DLD1 (cell line): ENCODE measurements around the gene OVOL1.

Experiments
- in situ Hi-C: cut with HindIII; loops from 2 replicates; pipeline ENCODE4 v1.10.0; 2017; ENCODE audit warnings: low sequenced_read_pairs

The OVOL1 gene

GRCh38 chr11:65777241-65777640, 9.6 kb upstream of the OVOL1 start:
- in situ Hi-C loops, result no loop called here

DNA sequence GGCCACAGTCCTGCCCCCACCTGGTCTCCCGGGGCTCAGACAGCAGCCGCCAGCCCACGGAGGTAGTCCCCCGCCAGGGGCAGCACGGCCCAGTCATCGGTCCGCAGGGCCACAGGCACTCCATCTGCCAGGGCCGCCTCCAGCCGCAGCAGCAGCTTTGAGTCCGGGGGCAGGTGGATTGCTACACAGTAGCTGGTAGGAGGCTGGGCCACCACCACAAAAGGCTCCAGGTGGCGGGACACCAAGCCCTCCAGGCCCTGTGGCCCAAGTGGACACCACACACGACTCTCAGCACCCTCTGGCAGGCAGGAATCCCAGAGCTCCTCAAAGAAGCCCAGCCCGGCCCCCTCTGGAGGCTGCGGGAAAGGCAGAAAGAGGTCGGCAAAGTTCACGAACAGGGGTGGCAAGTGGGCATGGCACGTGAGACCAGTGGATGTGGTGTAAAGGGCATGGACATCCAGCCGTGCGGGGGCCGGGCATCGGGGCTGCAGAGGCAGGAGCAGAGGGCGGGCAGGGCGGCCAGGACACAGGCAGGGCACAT, 9.0 kb upstream of the OVOL1 start:
- in situ Hi-C loops, result no loop called here

DNA sequence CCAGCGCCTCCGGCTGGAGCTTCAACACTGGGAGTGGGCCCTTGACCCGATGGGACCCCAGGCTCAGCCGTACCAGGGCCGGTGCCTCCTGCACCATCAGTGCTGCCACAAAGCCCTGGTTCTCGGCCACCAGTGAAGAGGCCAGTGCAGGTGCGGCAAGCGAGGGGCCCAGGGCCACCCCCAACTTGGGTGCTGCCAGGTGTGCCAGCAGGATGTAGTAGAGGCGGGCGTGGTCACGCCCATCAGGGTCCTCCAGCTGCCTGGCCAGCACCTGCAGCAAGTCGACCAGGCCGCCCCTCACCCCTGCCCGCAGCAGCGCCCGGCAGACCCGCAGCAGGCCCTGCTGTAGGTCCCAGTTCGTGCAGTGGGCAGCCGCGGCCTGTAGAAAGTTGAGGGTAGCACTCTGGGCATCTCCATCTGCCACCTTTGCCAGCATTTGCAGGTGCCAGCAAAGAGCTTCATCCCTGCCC, 8.4 kb upstream of the OVOL1 start:
- in situ Hi-C loops, result no loop called here

GRCh38 chr11:65778901-65779668, 7.8 kb upstream of the OVOL1 start:
- in situ Hi-C loops, result no loop called here

- in situ Hi-C loops, result no loop called here
Observed at GRCh38 chr11:65779669-65779918, 7.3 kb upstream of the OVOL1 start.

DNA sequence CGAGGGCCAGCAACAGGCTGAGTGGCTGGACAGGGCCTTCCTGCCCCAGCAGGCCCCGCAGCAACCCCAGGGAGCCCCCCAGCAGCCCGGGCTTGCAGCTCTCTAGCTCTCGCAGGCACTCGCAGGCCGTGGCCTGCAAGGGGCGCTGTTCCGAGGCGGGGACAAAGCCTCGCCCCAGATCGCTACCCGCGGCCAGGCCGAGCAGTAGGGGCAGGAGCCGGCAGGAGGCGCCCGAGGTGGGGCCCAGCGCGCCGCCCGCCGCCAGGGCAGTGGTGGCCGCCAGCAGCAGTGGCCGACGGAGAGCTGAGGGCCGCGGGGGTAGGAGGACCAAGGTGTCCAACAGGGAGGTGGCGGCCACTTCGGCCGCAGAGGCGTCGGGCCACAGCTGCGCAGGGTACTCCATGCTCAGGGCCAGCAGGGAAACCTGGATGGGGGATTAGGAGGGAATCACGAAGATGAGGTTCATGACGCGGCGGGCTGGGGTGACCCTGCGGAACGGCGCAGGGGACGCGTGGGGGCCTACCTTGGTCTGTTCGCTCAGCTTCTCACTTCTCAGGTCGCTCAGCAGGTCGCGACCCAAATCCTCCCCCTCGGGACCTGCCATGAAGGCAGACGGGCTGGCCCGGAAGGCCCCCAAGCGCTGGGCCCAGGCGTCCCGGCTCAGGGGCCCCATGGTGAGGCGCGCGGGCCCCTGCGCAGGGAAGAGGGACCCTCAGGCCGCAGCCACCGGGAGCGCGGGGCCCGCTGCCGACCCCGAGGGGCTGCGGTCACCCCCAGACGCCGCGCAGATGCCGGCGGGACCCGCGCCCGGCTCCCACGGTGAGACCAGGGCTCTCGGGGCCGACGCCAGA, 6.7 kb upstream of the OVOL1 start:
- in situ Hi-C loops, result no loop called here

- in situ Hi-C loops, result no loop called here
Observed at GRCh38 chr11:65780770-65781151, 6.1 kb upstream of the OVOL1 start, which contains the start of gene AP5B1. AP5B1 (minus strand) TSS chr11:65780976; CDS start chr11:65780591, 385 bp downstream.

- in situ Hi-C loops, result no loop called here
Observed at GRCh38 chr11:65781152-65781961, 5.5 kb upstream of the OVOL1 start.

- in situ Hi-C loops, result no loop called here
Observed at GRCh38 chr11:65781962-65782815, 4.7 kb upstream of the OVOL1 start.

DNA sequence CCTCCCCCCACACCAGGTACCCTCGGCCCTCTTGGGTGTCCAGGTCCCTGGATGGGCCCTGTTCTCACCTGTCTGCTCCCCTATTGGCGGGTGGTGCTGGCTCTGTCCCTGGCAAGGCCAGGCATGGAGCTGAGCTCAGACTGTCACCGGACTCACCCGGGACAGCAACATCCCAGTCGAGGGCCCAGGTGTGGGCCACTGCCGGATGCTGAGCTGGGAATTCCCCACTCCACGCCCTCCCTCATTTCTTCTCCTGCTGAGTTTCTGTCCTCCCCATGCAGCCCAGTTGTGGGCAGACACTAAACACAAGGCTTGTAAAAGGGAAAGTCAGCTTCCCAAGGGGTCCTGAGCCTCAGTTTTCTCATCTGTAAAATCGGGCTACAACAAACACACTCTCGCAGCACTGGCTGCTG, 4.0 kb upstream of the OVOL1 start:
- in situ Hi-C loops, result no loop called here

DNA sequence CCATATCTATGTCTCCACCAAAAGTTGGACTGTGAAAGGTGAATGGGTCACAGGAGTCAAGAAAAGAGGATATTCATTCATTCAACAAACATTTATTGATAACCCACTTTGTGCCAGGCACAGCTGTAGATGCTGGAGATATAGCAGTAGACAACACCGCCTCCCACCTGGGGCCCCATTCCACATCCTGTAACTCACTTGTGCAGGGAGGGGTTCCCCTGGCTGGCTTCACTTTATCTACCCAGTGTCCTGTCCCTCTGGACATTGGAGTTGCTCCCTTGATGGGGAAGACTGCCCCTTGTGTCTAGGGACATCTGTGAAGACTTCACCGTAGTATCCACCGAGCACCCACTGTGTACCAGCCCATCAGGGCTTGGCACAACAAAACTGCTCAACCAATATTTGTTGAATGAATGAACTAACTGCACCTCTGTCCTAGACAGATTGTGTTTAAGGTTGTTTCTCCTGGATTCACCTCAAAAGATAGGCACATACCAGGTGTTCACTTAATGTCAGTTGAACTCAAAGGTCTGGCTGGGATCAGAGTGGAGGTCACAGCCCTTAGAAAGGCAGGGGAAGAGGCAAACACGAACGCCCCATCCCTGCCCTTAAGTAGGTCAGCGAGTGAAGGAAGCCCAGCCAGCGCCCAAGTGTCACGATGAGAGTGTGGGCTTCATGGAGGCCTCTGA, 1.4 kb upstream of the OVOL1 start:
- in situ Hi-C loops, result no loop called here

- in situ Hi-C loops, result no loop called here
Observed at GRCh38 chr11:65786008-65786785, 666 bp upstream of the OVOL1 start.

DNA sequence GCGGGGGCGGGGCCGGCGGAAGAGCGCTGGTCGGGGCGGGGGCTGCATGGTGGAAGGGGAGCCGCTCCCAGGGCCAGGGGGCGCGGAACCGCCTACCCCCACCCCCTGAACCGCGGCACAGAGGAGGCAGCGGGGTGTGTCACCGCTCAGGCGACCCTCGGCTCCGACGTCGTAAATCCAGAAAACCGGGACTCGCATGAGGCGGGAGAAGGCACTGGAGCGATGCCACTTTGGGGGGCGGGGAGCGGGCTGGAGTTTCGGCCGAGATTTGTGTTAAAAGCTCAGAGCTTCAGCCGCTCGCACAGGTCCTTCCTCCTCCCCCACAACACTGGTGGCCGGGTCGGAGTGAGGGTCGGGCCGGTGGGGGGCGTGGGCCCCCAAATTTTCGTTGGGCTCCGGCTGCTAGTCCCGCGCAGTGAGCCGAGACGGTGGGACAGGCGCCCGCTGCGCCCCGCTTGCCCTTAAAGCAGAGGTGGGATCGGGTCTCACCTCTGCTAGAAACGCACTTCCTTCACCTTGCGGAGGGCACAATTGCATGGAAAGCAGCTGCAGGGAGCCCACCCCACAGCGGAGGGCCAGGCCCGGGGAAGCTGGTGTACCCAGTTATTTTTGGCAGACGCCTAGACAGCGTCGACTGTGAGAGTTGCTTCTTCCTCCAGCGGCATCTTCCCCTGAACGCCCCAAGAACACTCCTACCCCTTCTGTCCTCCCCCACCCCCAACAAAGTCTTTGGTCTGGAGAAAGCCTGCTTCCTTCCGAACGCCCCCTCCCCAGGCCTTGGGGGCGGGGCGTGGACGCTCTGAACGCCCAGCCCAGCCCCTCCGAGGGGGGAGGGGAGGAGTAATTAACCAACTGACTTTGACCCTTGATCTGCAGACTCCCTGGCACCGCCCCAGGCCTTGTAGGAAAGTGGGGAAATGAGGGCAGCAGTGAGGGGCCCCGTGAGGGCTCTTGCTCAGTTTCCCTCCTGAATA, 1.1 kb downstream of the OVOL1 start:
- in situ Hi-C loops, result no loop called here

DNA sequence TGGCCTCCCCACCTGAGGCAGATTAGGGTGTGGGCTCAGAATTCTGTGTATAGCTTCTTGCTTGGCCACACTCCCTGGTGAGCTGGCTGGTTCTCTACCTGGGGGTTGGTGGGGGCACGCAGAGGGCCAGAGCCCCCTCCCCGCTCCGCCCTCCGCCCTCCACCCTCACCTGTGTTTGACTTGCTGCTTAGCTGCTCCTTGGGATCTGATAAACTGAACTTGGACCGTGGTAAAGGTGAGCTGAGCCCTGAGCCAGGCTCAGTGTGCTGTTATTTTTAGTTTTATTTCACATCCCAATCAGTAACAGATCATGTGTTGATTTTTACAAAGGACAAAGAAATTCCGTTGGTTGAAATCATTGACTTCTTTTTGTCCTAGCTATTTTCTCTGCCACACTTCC, 2.0 kb downstream of the OVOL1 start:
- in situ Hi-C loops, result no loop called here

DNA sequence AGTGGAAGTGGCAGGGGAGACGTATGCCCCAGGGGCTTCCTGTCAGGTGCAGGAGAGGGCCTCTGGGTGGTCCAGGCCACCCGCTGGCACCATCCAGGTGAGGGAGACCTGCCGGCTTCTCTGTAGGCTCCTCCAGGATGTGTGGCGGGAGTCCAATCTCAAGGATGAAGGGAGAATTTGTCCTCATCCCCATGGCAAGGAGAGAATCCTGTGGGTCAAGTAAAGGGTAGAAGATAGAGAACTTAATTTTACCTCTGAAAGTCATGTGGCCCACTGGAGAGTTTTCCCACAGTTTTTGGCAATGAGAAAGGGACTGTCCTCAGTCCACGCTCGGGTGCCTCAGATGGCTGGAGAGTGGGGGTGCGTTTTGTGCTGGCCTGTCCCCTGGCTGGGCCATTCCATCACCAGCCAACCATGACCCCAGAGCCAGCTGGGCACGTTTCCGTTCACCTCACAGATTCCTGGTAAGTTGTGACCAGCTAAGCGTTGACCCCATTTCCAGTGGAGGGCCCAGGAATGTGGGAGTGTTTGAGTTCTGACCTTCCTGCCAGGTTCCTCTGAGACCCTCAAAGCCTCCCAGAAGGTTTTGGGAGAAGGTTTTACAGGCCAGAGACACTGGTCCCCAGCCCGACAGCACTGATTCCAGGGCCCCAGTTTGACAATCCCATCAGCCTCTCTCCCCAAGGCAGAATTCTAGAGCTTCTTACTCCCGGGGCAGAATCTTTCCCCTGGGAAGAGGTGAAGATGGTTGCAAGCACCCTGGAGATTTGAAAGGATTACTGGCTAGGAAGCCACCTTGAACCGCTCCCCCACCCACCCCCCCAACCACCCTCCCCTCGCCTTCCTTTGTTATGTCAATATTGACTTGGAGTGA, 2.6 kb downstream of the OVOL1 start:
- in situ Hi-C loops, result no loop called here

DNA sequence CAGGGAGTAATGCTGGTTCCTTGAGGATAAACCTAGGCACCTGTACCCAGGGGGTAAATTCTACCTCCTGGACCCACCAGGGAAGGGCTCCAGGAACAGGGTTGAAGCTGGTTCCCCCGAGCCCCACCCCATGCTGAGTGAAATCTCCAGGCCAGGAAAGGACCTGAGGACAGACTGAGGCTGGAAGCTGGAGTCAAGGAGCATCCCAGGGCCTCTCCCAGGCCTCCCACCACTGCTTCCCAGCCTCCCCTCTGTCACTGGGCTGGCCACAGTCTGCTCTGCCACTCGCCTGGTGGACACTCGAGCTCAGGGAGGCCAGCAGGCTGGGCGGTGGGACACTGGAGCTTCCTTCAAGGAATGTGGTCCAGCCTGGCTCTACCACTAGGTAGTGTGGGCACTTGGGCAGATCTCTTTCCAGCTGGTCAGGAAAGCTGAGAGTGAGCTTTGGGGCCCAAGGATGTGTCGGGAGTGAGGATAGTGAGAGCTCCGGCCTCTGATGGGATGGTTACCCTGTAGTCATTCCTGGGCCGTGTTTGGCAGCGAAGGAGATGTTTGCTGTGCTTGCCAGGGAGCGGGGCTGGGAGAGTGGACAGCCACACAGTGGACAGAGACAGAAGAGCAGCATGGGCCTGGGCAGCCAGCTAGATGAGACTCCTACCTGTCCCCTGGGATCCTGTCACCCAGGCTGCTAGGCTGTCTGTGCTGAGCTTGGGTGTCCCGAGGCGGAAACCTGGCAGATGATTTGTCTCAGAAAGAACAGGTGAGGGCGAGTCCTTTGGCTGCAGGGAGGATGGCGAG, 3.4 kb downstream of the OVOL1 start:
- in situ Hi-C loops, result no loop called here
